ENCODE measurements around the gene TGFBRAP1. TPM values are rescaled to one million over a fixed set of nuclear protein-coding genes. Genes with fewer than 3 reads are reported as not detected.

The TGFBRAP1 gene
- total RNA-seq, 1 donor from 2014 or later = 22.0 TPM

DNA sequence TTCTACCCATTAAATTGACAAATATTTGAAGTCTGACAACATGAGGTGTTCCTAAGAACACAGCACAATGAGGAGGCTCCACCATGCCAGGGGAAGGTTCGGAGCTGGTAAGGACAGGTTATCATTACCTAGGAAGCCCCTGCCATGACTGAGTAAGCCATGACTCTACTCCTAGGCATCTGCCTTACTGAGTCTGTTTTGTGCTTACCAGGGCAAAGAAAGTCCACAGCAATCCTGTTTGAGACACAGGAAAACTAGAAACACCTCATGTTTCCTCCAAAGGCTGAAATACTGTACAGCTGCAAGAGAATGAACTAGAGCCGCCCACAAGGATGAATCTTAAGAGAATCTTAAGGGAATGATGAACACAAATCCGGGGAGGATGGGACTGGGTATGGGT lies 11.6 kb downstream of the TGFBRAP1 start:
- no peak for DNase-seq (ENCODE audit: low spot score)

DNA sequence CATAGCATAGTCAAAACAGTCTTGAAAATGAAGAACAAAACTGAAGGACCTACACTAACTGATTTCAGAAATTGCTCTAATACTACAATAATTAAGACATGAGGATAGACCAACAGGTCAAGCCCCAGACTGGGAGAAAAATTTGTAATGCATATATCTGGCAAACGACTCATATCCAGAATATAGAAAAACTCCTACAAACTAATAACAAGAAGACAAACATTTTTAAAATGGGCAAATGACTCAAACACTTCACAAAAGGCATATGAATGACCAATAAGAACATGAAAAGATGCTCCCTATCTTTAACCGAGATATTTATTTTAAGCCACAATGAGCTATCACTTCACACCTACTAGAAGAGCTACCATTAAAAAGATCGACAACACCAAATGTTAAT lies 14.2 kb downstream of the TGFBRAP1 start:
- no peak for DNase-seq (ENCODE audit: low spot score)

DNA sequence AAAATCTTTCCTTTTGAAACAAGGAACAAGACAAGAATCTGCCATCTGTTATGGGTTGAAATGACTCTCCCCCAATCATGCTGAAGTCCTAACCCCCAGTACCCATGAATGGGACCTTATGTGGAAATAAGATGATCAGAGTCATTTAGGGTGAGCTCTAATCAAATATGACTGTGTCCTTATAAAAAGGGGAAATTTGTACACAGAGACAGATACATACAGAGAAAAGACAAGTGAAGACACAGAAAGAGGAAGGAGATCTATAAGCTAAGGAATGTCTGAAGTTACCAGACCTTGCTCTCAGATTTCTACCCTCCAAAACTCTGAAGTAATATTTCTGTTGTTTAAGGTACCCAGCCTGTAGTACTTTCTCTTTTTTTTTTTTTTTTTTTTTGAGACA lies 15.7 kb downstream of the TGFBRAP1 start:
- no peak for DNase-seq (ENCODE audit: low spot score)

DNA sequence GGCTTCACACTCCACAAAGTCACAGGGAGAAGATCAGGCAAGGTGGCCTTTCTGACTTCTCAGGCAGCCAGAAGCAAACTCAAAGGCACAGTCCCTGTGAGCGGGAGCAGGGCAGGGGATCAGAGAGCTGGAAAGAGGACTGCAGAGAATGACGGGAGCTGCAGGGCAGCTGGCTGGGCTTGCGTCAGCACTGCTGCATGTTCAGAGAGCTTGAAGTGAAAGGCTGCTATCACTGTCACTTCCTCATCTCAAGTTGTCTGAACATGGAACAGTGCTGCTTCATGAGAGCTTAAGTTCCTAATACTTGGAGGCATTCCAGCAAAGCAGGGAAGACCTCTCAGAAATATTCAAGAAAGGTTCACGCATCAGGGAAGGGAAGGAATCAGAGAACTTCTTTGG lies 20.4 kb downstream of the TGFBRAP1 start:
- no peak for DNase-seq (ENCODE audit: low spot score)

DNA sequence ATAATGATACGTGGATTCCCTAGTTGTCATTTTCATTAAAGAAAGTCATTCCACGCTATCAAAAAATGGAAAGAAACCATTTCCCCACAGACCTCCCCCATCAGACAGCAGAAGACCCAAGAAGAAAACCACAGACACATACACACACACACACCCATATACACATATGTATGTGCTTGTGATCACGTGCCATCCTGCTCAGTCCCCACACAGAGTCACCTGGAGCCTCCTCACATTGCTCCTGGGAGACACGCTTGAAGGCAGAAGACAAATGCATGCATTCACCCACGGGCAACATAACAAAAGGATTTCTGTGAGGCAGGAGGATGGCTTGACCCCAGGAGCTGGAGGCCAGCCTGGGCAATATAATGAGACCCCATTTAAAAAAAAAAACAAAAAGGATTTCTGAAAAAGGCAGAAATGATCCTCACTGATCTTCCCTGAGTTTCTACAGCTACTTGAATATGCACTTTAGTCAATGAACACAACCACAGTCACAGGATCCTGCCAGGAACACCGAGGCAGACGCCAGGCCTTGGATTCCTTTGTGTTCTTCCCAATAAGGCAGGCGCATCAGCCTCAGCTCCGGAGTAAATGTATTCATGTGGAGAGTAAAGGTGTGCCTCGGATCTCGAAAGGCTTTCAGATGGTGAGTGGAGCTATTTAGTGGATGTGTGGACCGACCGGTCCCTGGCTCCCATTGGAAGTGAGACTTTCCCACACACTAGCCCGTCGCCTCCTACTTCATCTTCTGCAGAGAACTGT lies 21.0 kb downstream of the TGFBRAP1 start:
- no peak for DNase-seq (ENCODE audit: low spot score)

DNA sequence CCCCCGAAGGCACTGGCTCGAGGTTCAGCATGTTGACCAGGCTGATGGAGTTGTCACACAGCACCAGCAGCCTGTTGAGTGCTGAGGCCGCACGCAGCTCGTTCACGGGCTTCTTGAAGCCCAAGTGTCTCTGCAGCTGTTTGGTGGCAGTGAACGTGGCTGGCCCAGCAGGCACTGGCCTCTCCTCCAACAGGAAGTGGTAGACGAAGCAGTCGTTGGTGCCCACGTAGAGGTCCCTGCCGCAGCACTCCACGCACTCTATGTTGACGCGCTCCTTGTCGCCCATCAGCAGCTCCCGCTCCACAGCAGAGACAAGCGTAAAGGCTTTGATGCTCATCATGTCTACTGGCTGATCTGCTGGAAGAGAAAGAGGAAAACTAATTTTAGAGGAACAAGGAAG lies 21.6 kb downstream of the TGFBRAP1 start:
- no peak for DNase-seq (ENCODE audit: low spot score)

DNA sequence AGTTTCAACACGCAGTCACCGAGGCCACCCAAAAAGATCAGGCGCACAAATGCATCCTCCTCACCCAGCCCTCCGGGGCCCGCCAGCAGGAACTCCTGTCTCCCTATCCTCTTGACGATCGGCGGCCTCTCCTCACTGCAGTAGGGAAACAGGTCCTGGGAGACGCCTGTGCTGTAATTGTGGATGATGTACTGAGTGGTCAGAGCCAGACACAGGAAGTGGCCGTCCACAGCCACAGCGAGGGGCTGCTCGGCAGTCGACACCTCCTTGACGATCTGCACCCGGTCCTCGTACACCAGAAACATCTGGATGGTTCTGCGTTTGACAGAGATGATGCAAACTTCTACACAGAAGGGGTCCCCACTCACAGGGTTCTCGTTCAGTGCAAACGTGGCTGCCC lies 22.0 kb downstream of the TGFBRAP1 start:
- no peak for DNase-seq (ENCODE audit: low spot score)

DNA sequence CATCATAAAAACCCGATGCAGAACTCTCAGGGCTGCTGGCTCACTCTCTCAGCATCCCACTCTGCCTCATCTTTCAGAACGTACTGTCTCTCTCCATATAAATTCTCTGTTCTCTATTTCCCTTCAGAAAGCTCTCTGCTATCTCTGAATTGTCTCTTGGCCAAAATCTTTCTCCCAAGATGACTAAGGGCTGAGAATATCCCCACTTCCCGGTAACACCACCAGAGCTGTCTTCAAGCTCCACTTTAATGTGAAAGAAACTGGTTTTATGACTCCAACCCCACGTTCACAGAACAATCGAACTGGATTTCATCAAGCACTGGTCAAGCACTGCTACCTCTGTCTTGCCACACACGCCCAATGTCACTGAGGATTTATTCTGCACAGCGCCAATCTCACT lies 22.4 kb downstream of the TGFBRAP1 start:
- DNase-seq (ENCODE audit: low spot score) = no peak

DNA sequence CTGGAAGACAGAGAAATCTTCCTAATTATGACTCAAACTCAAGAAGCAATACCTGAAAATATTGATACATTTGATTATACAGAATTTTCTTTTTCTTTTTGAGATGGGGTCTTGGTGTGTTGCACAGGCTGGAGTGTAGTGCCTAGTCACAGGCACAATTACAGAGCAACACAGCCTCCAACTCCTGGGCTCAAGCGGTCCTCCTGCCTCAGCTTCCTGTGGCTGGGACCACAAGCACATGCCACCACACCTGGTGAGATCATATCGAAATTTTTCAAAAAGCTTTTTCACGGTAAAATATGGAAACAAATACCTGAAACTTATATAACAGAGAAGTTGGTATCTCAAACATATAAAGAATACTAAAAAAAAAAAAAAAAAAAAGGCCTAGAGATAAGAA lies 27.9 kb downstream of the TGFBRAP1 start:
- DNase-seq (ENCODE audit: low spot score) = no peak

DNA sequence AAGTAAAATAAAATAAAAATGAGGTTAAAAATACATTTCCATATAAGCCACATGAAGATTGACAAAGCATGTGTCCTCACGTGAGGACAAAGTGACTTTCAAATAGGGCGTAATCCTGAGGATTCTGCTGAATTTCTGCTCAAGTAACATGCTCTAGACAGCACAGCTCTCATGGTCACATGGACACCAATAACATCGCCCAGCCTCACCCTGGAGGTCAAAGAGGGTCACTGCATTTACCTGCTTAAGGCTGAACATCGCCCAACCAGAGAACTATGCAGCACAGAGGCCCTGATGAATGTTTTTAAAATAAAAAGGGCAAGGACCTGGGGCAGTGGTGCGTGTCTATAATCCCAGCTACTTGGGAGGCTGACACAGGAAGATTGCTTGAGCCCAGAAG lies 30.2 kb downstream of the TGFBRAP1 start:
- no peak for DNase-seq (ENCODE audit: low spot score)

DNA sequence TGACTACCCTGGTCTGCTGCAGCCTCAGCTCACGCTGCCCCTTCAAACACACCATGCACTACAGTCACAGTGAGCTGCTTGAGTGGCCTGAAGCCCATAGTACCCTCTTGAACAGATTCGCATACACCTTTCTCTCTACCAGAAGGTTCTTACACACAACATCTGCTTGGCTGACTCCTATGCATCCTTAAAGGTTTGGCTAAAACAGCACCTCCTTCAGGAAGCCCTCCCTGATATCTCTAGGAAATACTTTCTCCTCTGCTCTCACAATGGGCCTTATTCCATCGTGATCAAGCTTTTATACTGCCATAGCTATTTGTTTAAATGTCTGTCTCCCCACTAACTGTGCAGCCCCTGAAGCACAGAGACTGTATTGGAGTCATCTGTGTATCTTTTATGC lies 31.5 kb downstream of the TGFBRAP1 start:
- DNase-seq (ENCODE audit: low spot score) = no peak

DNA sequence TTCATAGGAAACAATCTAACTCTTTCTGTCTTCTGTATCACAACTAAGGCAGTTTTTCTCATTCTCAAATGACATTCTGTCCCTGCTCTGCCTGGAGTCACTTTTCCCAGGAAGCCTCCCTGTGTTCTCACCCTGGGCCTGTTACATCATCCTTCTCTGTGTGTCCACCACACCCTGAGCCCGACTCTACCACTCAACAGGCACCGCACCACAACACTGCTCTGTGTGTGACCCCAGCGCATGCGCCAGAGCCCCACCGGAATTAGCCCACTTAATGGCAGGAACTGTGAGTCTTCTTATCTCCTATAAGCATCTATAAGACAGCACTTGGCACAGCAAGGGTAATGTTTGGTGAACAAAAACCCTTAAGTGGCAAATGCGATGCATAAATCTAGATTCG lies 32.3 kb downstream of the TGFBRAP1 start:
- no peak for DNase-seq (ENCODE audit: low spot score)

DNA sequence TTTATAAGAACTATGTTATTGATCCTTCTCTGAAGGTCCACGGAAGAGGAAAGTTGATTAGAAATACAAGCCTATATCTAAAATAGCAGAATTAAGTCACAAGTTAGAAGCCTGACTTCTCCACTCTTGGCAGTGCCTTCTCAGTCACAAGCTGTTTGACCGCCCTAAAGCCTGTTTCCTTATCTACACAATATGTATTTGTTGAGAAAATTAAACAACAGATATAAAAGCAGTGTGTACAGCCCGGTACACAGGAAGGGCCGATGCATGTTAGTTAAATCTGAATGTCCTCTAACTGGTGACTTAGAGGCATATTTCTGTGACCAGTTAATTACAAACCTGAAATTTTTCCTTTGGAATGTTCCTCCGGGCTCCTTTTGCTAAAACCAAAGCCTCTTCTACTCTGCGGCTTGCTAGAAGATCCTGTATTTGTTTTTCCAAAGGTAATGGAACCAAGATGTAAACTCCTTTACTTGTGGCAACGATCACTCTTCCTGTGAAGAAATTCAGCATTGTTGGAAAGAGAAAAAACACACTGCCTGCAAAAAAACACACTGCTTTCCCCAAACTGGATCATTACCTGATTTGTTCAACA lies 33.4 kb downstream of the TGFBRAP1 start:
- DNase-seq (ENCODE audit: low spot score) = no peak

DNA sequence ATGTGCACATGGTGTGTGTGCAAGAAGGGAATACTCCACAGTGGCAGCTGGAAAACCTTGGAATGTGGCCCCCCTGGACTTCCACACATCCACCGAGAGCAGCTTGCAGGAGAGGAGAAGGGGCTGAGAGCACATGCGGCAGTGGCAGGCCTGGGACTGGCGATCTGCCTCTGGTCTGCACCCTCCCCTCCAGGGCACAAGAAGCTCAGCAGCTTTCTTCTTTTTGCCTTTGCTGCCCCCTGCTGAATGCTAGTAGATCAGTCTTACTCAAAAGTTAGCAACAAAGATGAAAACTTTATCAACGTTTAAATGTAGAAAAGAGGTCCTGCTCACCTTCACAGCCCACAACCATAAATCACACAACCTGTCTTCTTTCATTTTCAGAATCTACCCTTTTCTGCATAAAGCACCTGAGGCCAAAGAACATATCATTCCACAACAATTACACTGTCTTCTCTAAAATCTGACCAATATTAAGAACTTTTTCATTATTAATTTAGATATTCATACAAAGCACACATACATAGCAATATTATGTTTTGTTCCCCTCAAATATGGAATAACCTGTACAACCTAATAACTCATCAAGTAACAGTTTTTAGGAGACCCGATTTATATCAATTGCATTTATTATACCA lies 34.6 kb downstream of the TGFBRAP1 start:
- DNase-seq (ENCODE audit: low spot score) = no peak

DNA sequence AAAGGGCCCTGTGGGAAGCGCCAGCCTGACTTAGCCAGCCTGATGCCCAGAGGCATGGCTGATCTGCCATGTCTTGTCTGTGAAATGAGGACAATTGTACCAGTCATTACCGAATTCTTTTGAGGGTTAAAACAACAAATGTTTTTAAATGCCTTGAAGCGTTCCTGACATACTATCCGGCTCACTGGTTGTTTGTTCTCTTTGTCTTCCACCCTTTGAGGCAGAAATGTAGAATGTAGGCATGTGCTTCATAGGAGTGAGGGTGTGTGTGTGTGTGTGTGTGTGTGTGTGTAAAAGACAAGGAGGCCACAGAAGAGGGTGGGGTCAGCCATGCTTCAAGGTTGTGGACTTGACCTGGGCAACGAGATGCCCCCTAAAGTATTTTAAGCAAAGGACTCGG lies 35.5 kb downstream of the TGFBRAP1 start:
- no peak for DNase-seq (ENCODE audit: low spot score)

DNA sequence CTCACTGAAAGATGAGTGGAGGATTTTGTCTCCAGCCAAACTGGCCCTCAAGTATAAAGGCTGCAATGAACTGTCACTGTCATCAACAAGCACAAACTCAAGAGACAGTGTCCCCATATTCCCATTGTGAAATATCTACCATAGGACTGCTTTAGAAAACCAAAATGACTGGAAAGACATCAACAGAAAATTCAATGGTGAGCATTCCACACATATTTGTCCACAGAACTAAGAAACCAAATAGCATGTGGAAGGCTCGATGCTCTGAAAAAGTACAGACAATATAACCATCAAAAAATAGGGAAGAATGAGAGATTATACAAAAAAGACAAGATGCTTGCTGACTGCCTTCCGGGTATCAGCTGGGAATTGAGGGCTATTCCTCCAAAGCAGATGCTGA lies 37.6 kb downstream of the TGFBRAP1 start:
- no peak for DNase-seq (ENCODE audit: low spot score)

DNA sequence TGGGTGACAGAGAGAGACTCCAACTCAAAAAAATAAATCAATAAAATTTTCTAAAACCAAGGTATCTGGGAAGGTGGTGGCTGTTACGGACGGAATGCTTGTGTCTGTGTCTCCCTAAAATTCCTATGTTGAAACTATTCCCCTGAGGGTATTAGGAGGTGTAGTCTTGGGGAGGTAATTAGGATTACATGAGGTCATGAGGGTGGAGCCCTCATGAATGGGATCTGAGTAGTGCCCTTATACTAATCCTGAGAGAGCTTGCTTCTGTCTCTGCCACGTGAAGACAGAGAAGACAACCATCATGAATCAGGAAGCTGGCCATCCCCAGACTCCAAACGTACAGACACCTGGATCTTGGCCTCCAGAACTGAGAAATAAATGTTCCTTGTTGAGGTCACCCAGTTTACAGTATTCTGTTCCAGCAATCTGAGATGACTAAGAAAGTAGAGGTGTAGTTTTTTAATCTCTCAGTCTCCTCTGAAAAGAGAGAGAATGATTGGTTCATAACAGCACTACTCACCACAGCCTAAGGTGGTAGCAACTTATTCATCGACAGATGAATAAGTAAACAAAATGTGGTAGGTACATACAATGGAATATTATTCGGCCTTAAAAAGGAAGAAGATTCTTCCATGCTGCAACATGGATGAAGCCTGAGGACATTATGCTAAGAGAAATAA lies 38.4 kb downstream of the TGFBRAP1 start:
- DNase-seq (ENCODE audit: low spot score) = no peak

DNA sequence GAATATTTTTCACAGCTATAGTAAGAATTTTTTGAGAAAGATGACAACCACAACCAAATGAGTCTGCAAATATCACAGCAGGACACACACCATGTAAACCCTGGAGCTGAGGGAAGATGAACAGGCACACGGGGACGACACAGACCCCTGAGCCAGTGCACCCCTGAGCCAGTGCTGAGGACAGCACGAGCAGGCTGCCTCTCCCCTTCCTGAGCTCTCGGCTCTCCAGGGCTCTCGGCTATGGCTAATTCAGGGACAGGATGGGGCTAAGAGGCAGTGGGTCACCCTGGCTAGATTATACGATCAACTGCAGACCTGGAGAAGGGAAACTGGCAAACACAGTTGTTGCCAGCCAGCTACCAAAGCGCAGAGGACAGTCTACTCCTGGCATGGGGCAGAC lies 41.4 kb downstream of the TGFBRAP1 start:
- DNase-seq (ENCODE audit: low spot score) = no peak

DNA sequence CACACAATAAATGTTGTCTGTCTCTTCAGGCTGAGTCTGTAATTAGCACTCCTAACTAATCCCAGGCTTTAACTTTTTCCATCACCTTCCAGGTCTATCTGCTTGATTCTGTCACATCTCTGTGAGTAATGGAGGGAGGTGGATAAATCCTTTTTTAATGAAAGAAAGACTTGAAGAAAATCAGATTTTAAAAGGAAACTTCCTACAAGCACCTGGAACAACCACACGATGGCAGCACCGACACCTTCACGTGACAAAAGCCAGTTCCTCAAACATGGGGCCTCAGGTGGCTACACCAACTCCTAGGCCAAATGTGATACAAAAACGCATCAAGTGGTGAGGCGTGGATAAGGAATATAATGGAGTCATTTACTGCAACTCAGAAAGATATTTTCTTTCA lies 41.8 kb downstream of the TGFBRAP1 start:
- DNase-seq (ENCODE audit: low spot score) = no peak

DNA sequence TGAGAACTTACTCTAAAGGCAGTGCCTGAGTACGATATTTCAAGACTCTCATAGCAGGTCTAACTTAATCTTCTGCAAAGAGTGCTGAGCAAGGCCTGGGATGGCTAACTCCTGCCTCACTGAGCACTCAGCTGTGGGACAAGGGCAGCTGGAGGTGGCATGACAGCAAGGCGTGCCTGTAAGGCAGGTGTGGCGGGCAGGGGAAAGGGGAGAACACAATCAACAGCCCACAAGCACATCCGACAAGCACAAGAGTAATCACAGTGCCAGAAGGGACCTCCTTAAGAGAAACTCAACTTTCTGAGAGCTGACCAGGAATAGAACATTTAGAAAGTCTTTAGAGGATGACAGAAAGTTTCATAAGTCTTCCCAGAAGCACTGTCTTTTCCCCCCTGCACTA lies 46.0 kb downstream of the TGFBRAP1 start:
- DNase-seq (ENCODE audit: low spot score) = no peak

DNA sequence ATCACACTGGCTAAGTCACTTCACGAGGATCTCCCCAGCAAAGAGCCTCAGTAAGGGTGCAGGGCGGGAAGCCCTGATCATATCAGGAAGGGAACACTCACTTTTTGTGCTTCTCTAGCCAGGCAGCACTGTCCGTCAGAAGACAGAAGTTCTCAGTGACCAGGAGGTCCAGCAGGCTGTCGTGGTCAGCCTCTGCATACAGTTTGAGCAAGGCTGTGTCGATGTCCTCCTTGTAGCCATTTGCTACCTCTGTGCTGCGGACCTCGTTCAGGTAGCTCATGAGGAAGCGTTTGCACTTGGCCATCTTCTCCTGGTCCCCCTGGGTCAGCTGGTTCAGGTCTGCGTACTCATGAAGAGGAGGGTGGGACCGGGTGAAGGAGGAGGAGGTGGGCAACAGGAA lies 49.3 kb downstream of the TGFBRAP1 start:
- no peak for DNase-seq (ENCODE audit: low spot score)

DNA sequence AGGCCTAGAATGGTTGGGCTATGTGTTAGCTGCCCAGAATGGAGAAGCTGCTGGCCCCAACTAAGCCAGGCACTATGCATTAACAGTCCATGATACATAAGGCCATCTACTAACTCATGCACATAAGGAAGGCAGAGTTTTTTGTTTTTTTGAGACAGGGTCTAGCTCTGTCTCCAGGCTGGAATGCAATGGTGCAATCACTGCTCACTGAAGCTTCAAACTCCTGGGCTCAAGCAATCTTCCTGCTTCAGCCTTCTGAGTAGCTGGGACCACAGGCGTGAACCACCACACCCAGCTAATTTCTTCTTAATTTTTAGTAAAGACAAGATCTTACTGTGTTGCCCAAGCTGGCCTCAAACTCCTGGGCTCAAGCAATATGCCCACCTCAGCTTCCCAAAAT lies 50.4 kb downstream of the TGFBRAP1 start:
- no peak for DNase-seq (ENCODE audit: low spot score)
